Measurements from ENCODE around the gene CROCC2.
A peak's percentile ranks its signal among the peaks of the same experiment; 100 is the strongest.

Gene CROCC2

GRCh38 chr2:240957656-240958365 lies 51.7 kb downstream of the CROCC2 start:
- Histone ChIP-seq H3K9me3 (ENCODE audit: control insufficient read depth, insufficient read depth, low read length) (no peaks in the 10 kb centered on the region), H3K27ac (ENCODE audit: low read depth, low read length) (no peak overlapping the region), H3K4me1 (ENCODE audit: control insufficient read depth, insufficient read depth, low read length) (peaks cover 17% of the 10 kb centered on the region), H3K27me3 (ENCODE audit: control insufficient read depth, insufficient read depth, low read length) (no peaks in the 10 kb centered on the region), H3K9ac (ENCODE audit: low read depth, low read length) (no peak overlapping the region), H3K4me3 (ENCODE audit: low read depth, low read length) (no peak overlapping the region), H3K36me3 (ENCODE audit: control insufficient read depth, insufficient read depth, low read length) (no peaks in the 10 kb centered on the region)

- H3K36me3 ChIP-seq (ENCODE audit: control insufficient read depth, insufficient read depth, low read length) = no peaks in the 10 kb centered on the region
- H3K27me3 ChIP-seq (ENCODE audit: control insufficient read depth, insufficient read depth, low read length) = no peaks in the 10 kb centered on the region
- H3K9me3 ChIP-seq (ENCODE audit: control insufficient read depth, insufficient read depth, low read length) = no peaks in the 10 kb centered on the region
- H3K9ac ChIP-seq (ENCODE audit: low read depth, low read length) = no peak overlapping the region
- H3K4me3 ChIP-seq (ENCODE audit: low read depth, low read length) = no peak overlapping the region
- peaks cover 17% of the 10 kb centered on the region for H3K4me1 ChIP-seq (ENCODE audit: control insufficient read depth, insufficient read depth, low read length)
- H3K27ac ChIP-seq (ENCODE audit: low read depth, low read length) = no peak overlapping the region
These were observed 52.5 kb downstream of the CROCC2 start for GRCh38 chr2:240958366-240959213.

GRCh38 chr2:240959214-240959940 lies 53.2 kb downstream of the CROCC2 start:
- H3K27me3 ChIP-seq (ENCODE audit: control insufficient read depth, insufficient read depth, low read length) = no peaks in the 10 kb centered on the region
- no peak overlapping the region for H3K4me3 ChIP-seq (ENCODE audit: low read depth, low read length)
- no peak overlapping the region for H3K27ac ChIP-seq (ENCODE audit: low read depth, low read length)
- H3K4me1 ChIP-seq (ENCODE audit: control insufficient read depth, insufficient read depth, low read length) = peaks cover 16% of the 10 kb centered on the region
- no peaks in the 10 kb centered on the region for H3K9me3 ChIP-seq (ENCODE audit: control insufficient read depth, insufficient read depth, low read length)
- H3K9ac ChIP-seq (ENCODE audit: low read depth, low read length) = no peak overlapping the region
- H3K36me3 ChIP-seq (ENCODE audit: control insufficient read depth, insufficient read depth, low read length) = no peaks in the 10 kb centered on the region

GRCh38 chr2:240959941-240960308 lies 53.8 kb downstream of the CROCC2 start:
- no peaks in the 10 kb centered on the region for H3K36me3 ChIP-seq (ENCODE audit: control insufficient read depth, insufficient read depth, low read length)
- H3K9ac ChIP-seq (ENCODE audit: low read depth, low read length) = no peak overlapping the region
- no peak overlapping the region for H3K27ac ChIP-seq (ENCODE audit: low read depth, low read length)
- H3K27me3 ChIP-seq (ENCODE audit: control insufficient read depth, insufficient read depth, low read length) = no peaks in the 10 kb centered on the region
- no peaks in the 10 kb centered on the region for H3K9me3 ChIP-seq (ENCODE audit: control insufficient read depth, insufficient read depth, low read length)
- H3K4me3 ChIP-seq (ENCODE audit: low read depth, low read length) = no peak overlapping the region
- peaks cover 12% of the 10 kb centered on the region for H3K4me1 ChIP-seq (ENCODE audit: control insufficient read depth, insufficient read depth, low read length)

DNA sequence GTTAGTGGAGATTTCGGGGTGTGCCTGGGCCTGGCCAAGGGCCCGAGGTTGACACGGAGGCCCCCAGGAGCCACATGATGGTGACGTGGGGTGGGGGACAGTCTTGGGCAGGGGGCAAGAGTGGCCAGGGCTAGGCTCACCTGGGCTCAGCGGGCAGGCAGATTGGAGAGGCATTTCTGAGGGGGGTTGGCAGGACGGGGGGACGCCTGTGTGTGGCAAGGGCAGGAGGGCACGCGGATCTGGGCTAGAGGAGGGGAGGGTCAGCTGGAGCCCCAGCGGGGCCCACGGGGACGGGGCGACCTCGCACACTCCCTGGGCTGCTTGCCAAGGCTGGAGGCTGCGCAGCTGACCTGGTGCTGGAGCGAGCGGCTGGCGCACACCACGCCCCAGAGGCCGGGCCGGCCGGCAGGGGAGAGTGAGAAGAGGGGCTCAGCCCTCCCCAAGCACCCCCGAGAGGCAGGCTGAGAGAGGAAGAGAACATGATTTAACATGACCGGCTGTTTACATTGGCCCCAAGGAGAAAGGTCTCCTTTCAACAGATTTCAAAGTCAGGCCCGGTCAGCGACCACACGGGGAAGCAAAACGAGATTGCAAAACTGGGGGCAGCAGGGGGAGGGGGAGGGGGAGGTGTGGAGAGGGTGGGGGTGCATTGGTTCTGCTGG lies 54.3 kb downstream of the CROCC2 start:
- Histone ChIP-seq H3K4me3 (ENCODE audit: low read depth, low read length) (no peak overlapping the region), H3K36me3 (ENCODE audit: control insufficient read depth, insufficient read depth, low read length) (no peaks in the 10 kb centered on the region), H3K27me3 (ENCODE audit: control insufficient read depth, insufficient read depth, low read length) (no peaks in the 10 kb centered on the region), H3K9ac (ENCODE audit: low read depth, low read length) (no peak overlapping the region), H3K9me3 (ENCODE audit: control insufficient read depth, insufficient read depth, low read length) (no peaks in the 10 kb centered on the region), H3K27ac (ENCODE audit: low read depth, low read length) (no peak overlapping the region), H3K4me1 (ENCODE audit: control insufficient read depth, insufficient read depth, low read length) (peaks cover 11% of the 10 kb centered on the region; the same call in 1 of the 2 replicates)

- Histone ChIP-seq H3K27ac (ENCODE audit: low read depth, low read length) (no peak overlapping the region), H3K27me3 (ENCODE audit: control insufficient read depth, insufficient read depth, low read length) (no peaks in the 10 kb centered on the region), H3K4me1 (ENCODE audit: control insufficient read depth, insufficient read depth, low read length) (peaks cover 11% of the 10 kb centered on the region; the same call in 1 of the 2 replicates), H3K9ac (ENCODE audit: low read depth, low read length) (no peak overlapping the region), H3K36me3 (ENCODE audit: control insufficient read depth, insufficient read depth, low read length) (no peaks in the 10 kb centered on the region), H3K9me3 (ENCODE audit: control insufficient read depth, insufficient read depth, low read length) (no peaks in the 10 kb centered on the region), H3K4me3 (ENCODE audit: low read depth, low read length) (no peak overlapping the region)
These were observed 55.1 kb downstream of the CROCC2 start for GRCh38 chr2:240960971-240961876.

DNA sequence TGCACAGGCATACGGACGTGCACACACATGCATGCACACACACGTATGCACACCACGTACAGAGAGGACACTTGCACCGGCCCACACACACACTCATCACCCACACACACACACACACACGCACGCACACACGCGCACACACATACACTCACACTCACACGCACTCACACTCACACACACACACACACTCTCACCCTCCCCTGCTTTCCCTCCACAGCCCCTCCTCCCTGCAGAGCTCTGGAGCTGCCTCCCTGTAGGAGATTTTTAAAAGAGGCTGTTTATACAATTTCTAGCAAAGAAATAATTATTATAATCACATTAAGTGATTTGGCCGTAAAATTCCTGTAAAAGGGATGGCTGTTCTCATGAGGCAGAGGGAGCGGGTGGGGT lies 55.8 kb downstream of the CROCC2 start:
- no peaks in the 10 kb centered on the region for H3K36me3 ChIP-seq (ENCODE audit: control insufficient read depth, insufficient read depth, low read length)
- H3K9me3 ChIP-seq (ENCODE audit: control insufficient read depth, insufficient read depth, low read length) = no peaks in the 10 kb centered on the region
- peak overlapping the region; percentile 75 for H3K27ac ChIP-seq (ENCODE audit: low read depth, low read length)
- no peak overlapping the region for H3K9ac ChIP-seq (ENCODE audit: low read depth, low read length)
- H3K4me3 ChIP-seq (ENCODE audit: low read depth, low read length) = no peak overlapping the region
- no peaks in the 10 kb centered on the region for H3K27me3 ChIP-seq (ENCODE audit: control insufficient read depth, insufficient read depth, low read length)
- H3K4me1 ChIP-seq (ENCODE audit: control insufficient read depth, insufficient read depth, low read length) = peaks cover 11% of the 10 kb centered on the region; the same call in 1 of the 2 replicates

DNA sequence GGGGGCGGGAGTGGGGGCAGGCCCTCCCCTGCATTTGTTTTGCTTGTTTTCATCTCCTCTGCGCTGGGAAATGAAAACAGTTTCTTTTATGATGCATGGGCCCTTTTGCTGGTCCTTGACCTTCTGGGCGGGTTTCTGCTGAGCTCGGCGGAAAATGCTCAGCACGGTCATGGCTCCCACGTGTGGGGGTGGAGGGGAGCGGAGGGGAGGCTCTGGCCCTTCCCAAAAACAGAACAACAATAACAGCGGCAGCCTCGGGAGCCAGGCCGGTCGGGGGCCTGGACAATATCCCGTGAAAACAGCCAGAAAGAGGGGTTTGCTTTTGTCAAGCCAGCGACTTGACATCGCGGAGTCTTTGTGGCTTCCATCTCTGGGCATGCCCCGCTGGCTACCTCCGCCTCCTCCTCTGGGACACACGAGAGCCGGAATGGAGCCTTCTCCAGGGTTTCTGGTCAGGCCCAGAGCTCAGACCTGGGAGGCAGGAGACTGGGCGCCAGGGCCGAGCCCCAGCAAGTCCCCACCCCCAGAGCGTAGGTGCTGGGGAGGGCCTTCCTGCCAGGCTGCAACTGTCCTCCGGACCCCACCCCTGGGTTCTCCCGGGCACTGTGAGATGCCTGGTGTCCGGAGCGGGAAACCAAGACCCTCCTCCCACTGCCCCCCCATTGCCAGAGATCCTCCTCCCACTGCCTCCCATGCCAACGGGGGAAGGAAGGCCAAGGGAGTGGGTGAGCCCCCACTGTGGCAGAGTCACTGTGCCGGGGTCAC lies 56.3 kb downstream of the CROCC2 start:
- Histone ChIP-seq H3K9ac (ENCODE audit: low read depth, low read length) (no peak overlapping the region), H3K36me3 (ENCODE audit: control insufficient read depth, insufficient read depth, low read length) (no peaks in the 10 kb centered on the region), H3K9me3 (ENCODE audit: control insufficient read depth, insufficient read depth, low read length) (no peaks in the 10 kb centered on the region), H3K4me3 (ENCODE audit: low read depth, low read length) (no peak overlapping the region), H3K4me1 (ENCODE audit: control insufficient read depth, insufficient read depth, low read length) (peaks cover 11% of the 10 kb centered on the region; the same call in 1 of the 2 replicates), H3K27ac (ENCODE audit: low read depth, low read length) (peak overlapping the region; percentile 75), H3K27me3 (ENCODE audit: control insufficient read depth, insufficient read depth, low read length) (no peaks in the 10 kb centered on the region)

GRCh38 chr2:240963065-240963867 lies 57.1 kb downstream of the CROCC2 start:
- no peak overlapping the region for H3K9ac ChIP-seq (ENCODE audit: low read depth, low read length)
- H3K9me3 ChIP-seq (ENCODE audit: control insufficient read depth, insufficient read depth, low read length) = no peaks in the 10 kb centered on the region
- H3K27me3 ChIP-seq (ENCODE audit: control insufficient read depth, insufficient read depth, low read length) = no peaks in the 10 kb centered on the region
- no peaks in the 10 kb centered on the region for H3K36me3 ChIP-seq (ENCODE audit: control insufficient read depth, insufficient read depth, low read length)
- H3K27ac ChIP-seq (ENCODE audit: low read depth, low read length) = no peak overlapping the region
- peaks cover 11% of the 10 kb centered on the region; the same call in 1 of the 2 replicates for H3K4me1 ChIP-seq (ENCODE audit: control insufficient read depth, insufficient read depth, low read length)
- no peak overlapping the region for H3K4me3 ChIP-seq (ENCODE audit: low read depth, low read length)
